ENCODE results near the gene LCOR. TPM values are rescaled to one million over a fixed set of nuclear protein-coding genes. Genes with fewer than 3 reads are reported as not detected.

The LCOR gene
- total RNA-seq, 4 donors from 2014 or later, result 7.7 to 2,027 (median 132) TPM

DNA sequence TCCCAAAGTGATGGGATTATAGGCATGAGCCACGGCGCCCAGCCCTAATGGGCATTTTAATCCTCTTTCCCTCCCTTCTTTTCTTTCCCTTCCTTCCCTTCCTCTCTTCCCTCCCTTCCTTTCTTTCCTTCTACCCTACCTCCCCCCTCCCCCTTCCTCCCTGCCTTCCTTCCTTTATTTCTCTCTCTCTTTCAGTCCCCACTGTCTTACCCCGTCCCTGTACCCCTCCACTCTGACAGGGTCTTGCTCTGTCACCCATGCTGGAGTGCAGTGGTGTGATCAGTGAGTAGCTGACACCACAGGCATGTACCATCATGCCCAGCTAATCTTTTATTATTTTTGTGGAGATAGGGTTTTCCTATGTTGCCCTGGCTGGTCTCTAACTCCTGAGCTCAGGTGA is 24.2 kb downstream of the LCOR start:
- Histone ChIP-seq H3K36me3 (no peaks in the 10 kb centered on the region), H3K9me3 (no peaks in the 10 kb centered on the region), H3K27ac (no peak overlapping the region), H3K27me3 (no peaks in the 10 kb centered on the region), H3K4me3 (no peak overlapping the region), H3K4me1 (peaks cover 0 to 5% of the 10 kb centered on the region in 2 donors)
- DNase-seq, result no peak
- TF ChIP-seq CTCF (IDR thresholded peaks at IDR 0.05), result no peak
- TF ChIP-seq POLR2A (IDR thresholded peaks at IDR 0.05), result no peak
- intact Hi-C loops (cut with DNase I; ENCODE audit: low total_unique reads), result no loop called here

- no peaks in the 10 kb centered on the region for H3K9me3 ChIP-seq
- DNase-seq, result no peak
- no peaks in the 10 kb centered on the region for H3K36me3 ChIP-seq
- peaks cover 0 to 5% of the 10 kb centered on the region in 2 donors for H3K4me1 ChIP-seq
- no peak overlapping the region for H3K27ac ChIP-seq
- intact Hi-C loops (cut with DNase I; ENCODE audit: low total_unique reads), result no loop called here
- no peak for TF ChIP-seq POLR2A (IDR thresholded peaks at IDR 0.05)
- no peak for TF ChIP-seq CTCF (IDR thresholded peaks at IDR 0.05)
- no peak overlapping the region for H3K4me3 ChIP-seq
- no peaks in the 10 kb centered on the region for H3K27me3 ChIP-seq
These were observed 25.4 kb downstream of the LCOR start for GRCh38 chr10:96857301-96858012.

- Histone ChIP-seq H3K9me3 (no peaks in the 10 kb centered on the region), H3K27ac (no peak overlapping the region), H3K36me3 (no peaks in the 10 kb centered on the region), H3K4me1 (peaks cover 0 to 5% of the 10 kb centered on the region in 2 donors), H3K4me3 (no peak overlapping the region), H3K27me3 (no peaks in the 10 kb centered on the region)
- no peak for DNase-seq
- no peak for TF ChIP-seq CTCF (IDR thresholded peaks at IDR 0.05)
- no peak for TF ChIP-seq POLR2A (IDR thresholded peaks at IDR 0.05)
- intact Hi-C loops (cut with DNase I; ENCODE audit: low total_unique reads), result no loop called here
These were observed 26.1 kb downstream of the LCOR start for GRCh38 chr10:96858038-96858705.

GRCh38 chr10:96858706-96859050 is 26.6 kb downstream of the LCOR start:
- Histone ChIP-seq H3K4me1 (peaks cover 0 to 5% of the 10 kb centered on the region in 2 donors), H3K36me3 (no peaks in the 10 kb centered on the region), H3K27me3 (no peaks in the 10 kb centered on the region), H3K4me3 (no peak overlapping the region), H3K9me3 (no peaks in the 10 kb centered on the region), H3K27ac (no peak overlapping the region)
- intact Hi-C loops (cut with DNase I; ENCODE audit: low total_unique reads), result no loop called here
- TF ChIP-seq CTCF (IDR thresholded peaks at IDR 0.05) (no peak), POLR2A (IDR thresholded peaks at IDR 0.05) (no peak)
- DNase-seq, result no peak

GRCh38 chr10:96860631-96861277 is 28.7 kb downstream of the LCOR start:
- Histone ChIP-seq H3K4me3 (no peak overlapping the region), H3K36me3 (no peaks in the 10 kb centered on the region), H3K4me1 (peaks cover 3 to 5% of the 10 kb centered on the region in 2 donors), H3K27me3 (no peaks in the 10 kb centered on the region), H3K9me3 (no peaks in the 10 kb centered on the region), H3K27ac (no peak overlapping the region)
- no peak for DNase-seq
- intact Hi-C loops (cut with DNase I; ENCODE audit: low total_unique reads), result no loop called here
- no peak for TF ChIP-seq CTCF (IDR thresholded peaks at IDR 0.05)
- TF ChIP-seq POLR2A (IDR thresholded peaks at IDR 0.05), result no peak
